Activated B cell treated with CpG ODN at 0.5 μM for 24 hours (primary cell): ENCODE results near the gene ITPKB. TPM values are rescaled to one million over a fixed set of nuclear protein-coding genes. Genes with fewer than 3 reads are reported as not detected.

Experiments
- ATAC-seq: fragments of 200-7000 bp; cut with Tn5 transposase; one replicate; pipeline ENCODE4 v1.10.0; 2021; ENCODE audit warnings: low read depth, mild to moderate bottlenecking, moderate library complexity
- CTCF ChIA-PET: fragments of 350-600 bp; sonication (Branson Sonifier 250); formaldehyde crosslinking; loops from one replicate; lab custom pipeline; 2021; ENCODE audit warnings: antibody characterized with exemption; lab: Charles Lee
- POLR2A ChIA-PET: fragments of 350-600 bp; sonication (Branson Sonifier 250); formaldehyde crosslinking; loops from one replicate; lab custom pipeline; 2021; ENCODE audit warnings: antibody characterized with exemption; lab: Charles Lee
- DNase-seq: peaks from one replicate; pipeline ENCODE4 v3.0.0; 2022
- H3K27ac Mint-ChIP-seq: one replicate; pipeline ENCODE4 v1.8.0; 2020; ENCODE audit warnings: mixed read lengths
- H3K27me3 Mint-ChIP-seq: one replicate; pipeline ENCODE4 v1.8.0; 2021; ENCODE audit warnings: mixed read lengths
- H3K36me3 Mint-ChIP-seq: one replicate; pipeline ENCODE4 v1.8.0; 2021; ENCODE audit warnings: low read depth, mixed read lengths
- H3K4me1 Mint-ChIP-seq: one replicate; pipeline ENCODE4 v1.8.0; 2021; ENCODE audit warnings: mixed read lengths
- H3K4me3 Mint-ChIP-seq: one replicate; pipeline ENCODE4 v1.8.0; 2020; ENCODE audit warnings: mild to moderate bottlenecking, mixed read lengths
- H3K9me3 Mint-ChIP-seq: one replicate; pipeline ENCODE4 v1.8.0; 2020; ENCODE audit warnings: mixed read lengths
- CTCF ChIP-seq: fragments of 200-600 bp; IDR thresholded peaks from one replicate; pipeline ENCODE4 v1.8.0; 2022; ENCODE audit warnings: antibody characterized with exemption, mild to moderate bottlenecking
- intact Hi-C: fragments of 100-400 bp; cut with micrococcal nuclease; formaldehyde crosslinking; loops from one replicate; pipeline ENCODE4 v1.15.1; 2024
- total RNA-seq: library from RNA; stranded (reverse); gene quantifications from 2 replicates; pipeline ENCODE4 v1.2.3, GENCODE V29; 2022

ITPKB gene
- total RNA-seq, 1 donor from 2014 or later = 97.3 TPM

- CTCF ChIA-PET = no interaction called here
- no peak overlapping the region for H3K27ac Mint-ChIP-seq
- peaks cover 23% of the 10 kb centered on the region for H3K4me1 Mint-ChIP-seq
Measured at GRCh38 chr1:226656201-226656600, 82.9 kb downstream of the ITPKB start.

GRCh38 chr1:226655251-226656163 lies 83.6 kb downstream of the ITPKB start:
- H3K9me3 Mint-ChIP-seq = no peaks in the 10 kb centered on the region
- no peak overlapping the region for H3K27ac Mint-ChIP-seq
- no peaks in the 10 kb centered on the region for H3K27me3 Mint-ChIP-seq
- DNase-seq (no peak), ATAC-seq (peak; percentile 47)
- H3K36me3 Mint-ChIP-seq = peaks cover 32% of the 10 kb centered on the region
- H3K4me1 Mint-ChIP-seq = peaks cover 22% of the 10 kb centered on the region
- CTCF ChIA-PET = interaction anchor here (0.6 to 2.6 kb wide), 3 partner anchors 12 to 32 kb away, joined by 3 to 15 read pairs (median 14); no protein-coding TSS in a partner anchor
- H3K4me3 Mint-ChIP-seq = peak overlapping the region; percentile 85
- intact Hi-C loops = no loop called here
- POLR2A ChIA-PET = interaction anchor here (0.6 to 18.4 kb wide), 10 partner anchors 8 to 83 kb away, joined by 3 to 451 read pairs (median 19); partner anchors contain the start of gene ITPKB
- no peak for TF ChIP-seq CTCF

More at GRCh38 chr1:226656201-226656600, 82.9 kb downstream of the ITPKB start:
- TF ChIP-seq CTCF = no peak
- H3K9me3 Mint-ChIP-seq = no peaks in the 10 kb centered on the region
- POLR2A ChIA-PET = interaction anchor here (0.9 to 18.4 kb wide), 6 partner anchors 14 to 78 kb away, joined by 3 to 451 read pairs (median 12); no protein-coding TSS in a partner anchor
- H3K27me3 Mint-ChIP-seq = no peaks in the 10 kb centered on the region
- ATAC-seq (no peak), DNase-seq (no peak)
- no peak overlapping the region for H3K4me3 Mint-ChIP-seq
- intact Hi-C loops = no loop called here
- peaks cover 34% of the 10 kb centered on the region for H3K36me3 Mint-ChIP-seq

GRCh38 chr1:226654668-226655055 lies 84.4 kb downstream of the ITPKB start:
- CTCF ChIA-PET = interaction anchor here (0.6 to 2.6 kb wide), 5 partner anchors 11 to 33 kb away, joined by 3 to 15 read pairs (median 5); no protein-coding TSS in a partner anchor
- POLR2A ChIA-PET = interaction anchor here (0.9 to 18.4 kb wide), 12 partner anchors 9 to 285 kb away, joined by 3 to 451 read pairs (median 12); partner anchors contain the start of gene ITPKB
- intact Hi-C loops = no loop called here
- Mint-ChIP-seq H3K36me3 (peaks cover 33% of the 10 kb centered on the region), H3K27ac (no peak overlapping the region), H3K27me3 (no peaks in the 10 kb centered on the region), H3K4me3 (peak overlapping the region; percentile 85), H3K9me3 (no peaks in the 10 kb centered on the region), H3K4me1 (peaks cover 21% of the 10 kb centered on the region)
- no peak for TF ChIP-seq CTCF
- DNase-seq (no peak), ATAC-seq (no peak)

- ATAC-seq (no peak), DNase-seq (no peak)
- peaks cover 36% of the 10 kb centered on the region for H3K36me3 Mint-ChIP-seq
- POLR2A ChIA-PET = interaction anchor here (0.6 to 18.4 kb wide), 18 partner anchors 9 to 1132 kb away, joined by 3 to 451 read pairs (median 4); partner anchors contain the start of gene ITPKB
- H3K9me3 Mint-ChIP-seq = no peaks in the 10 kb centered on the region
- TF ChIP-seq CTCF = no peak
- no peaks in the 10 kb centered on the region for H3K27me3 Mint-ChIP-seq
- CTCF ChIA-PET = interaction anchor here (0.6 to 2.6 kb wide), 7 partner anchors 8 to 60 kb away, joined by 3 to 15 read pairs (median 4); no protein-coding TSS in a partner anchor
- intact Hi-C loops = no loop called here
- H3K4me1 Mint-ChIP-seq = peaks cover 21% of the 10 kb centered on the region
- peak overlapping the region; percentile 85 for H3K4me3 Mint-ChIP-seq
- no peak overlapping the region for H3K27ac Mint-ChIP-seq
Measured at GRCh38 chr1:226654046-226654667, 84.9 kb downstream of the ITPKB start.
